Fibroblast of villous mesenchyme (primary cell): ENCODE results near the gene XIRP1. TPM values are rescaled to one million over a fixed set of nuclear protein-coding genes. Genes with fewer than 3 reads are reported as not detected.

Experiments used
- DNase-seq: peaks from one replicate; pipeline ENCODE4 v3.0.0-alpha.2; 2010; ENCODE audit warnings: low read depth
- H3K4me3 ChIP-seq: 2 replicates; pipeline ENCODE4 v1.5.1; 2011; ENCODE audit warnings: low read depth, mild to moderate bottlenecking, low read length
- CTCF ChIP-seq: IDR thresholded peaks from 2 replicates; pipeline ENCODE4 v1.5.1; 2012; ENCODE audit warnings: low read depth, mild to moderate bottlenecking, low read length; ENCODE audit not compliant: insufficient read depth
- total RNA-seq: library from RNA; depleted of rRNA; stranded (reverse); fragments of >200 nt; gene quantifications from 2 replicates; pipeline ENCODE4 v1.2.3, GENCODE V29; 2012

XIRP1 gene
- total RNA-seq, 1 donor: not detected

- no peak for DNase-seq
- TF ChIP-seq CTCF: no peak
- H3K4me3 ChIP-seq: no peak overlapping the region
Observed at GRCh38 chr3:39220407-39221140, 28.2 kb upstream of the XIRP1 start.

- no peak overlapping the region for H3K4me3 ChIP-seq
- DNase-seq: no peak
- TF ChIP-seq CTCF: no peak
Observed at GRCh38 chr3:39219702-39220101, 27.3 kb upstream of the XIRP1 start.

GRCh38 chr3:39216176-39216790, 23.9 kb upstream of the XIRP1 start:
- no peak overlapping the region for H3K4me3 ChIP-seq
- no peak for TF ChIP-seq CTCF
- no peak for DNase-seq

- TF ChIP-seq CTCF: no peak
- no peak overlapping the region for H3K4me3 ChIP-seq
Observed at GRCh38 chr3:39213613-39214012, 21.2 kb upstream of the XIRP1 start.

GRCh38 chr3:39212665-39213064, 20.3 kb upstream of the XIRP1 start:
- no peak for TF ChIP-seq CTCF
- H3K4me3 ChIP-seq: no peak overlapping the region
- DNase-seq: no peak

More at GRCh38 chr3:39213613-39214012, 21.2 kb upstream of the XIRP1 start:
- DNase-seq: no peak

GRCh38 chr3:39211332-39212130, 19.1 kb upstream of the XIRP1 start:
- no peak overlapping the region for H3K4me3 ChIP-seq
- TF ChIP-seq CTCF: no peak
- DNase-seq: no peak
